Measurements from ENCODE around the gene OOSP1. TPM values are rescaled to one million over a fixed set of nuclear protein-coding genes. Genes with fewer than 3 reads are reported as not detected.

Gene OOSP1
- total and polyA plus RNA-seq, 10 of the 15 experiments (the other 5 are each of a cell fraction or from before 2014, with no cell fraction given) = not detected

DNA sequence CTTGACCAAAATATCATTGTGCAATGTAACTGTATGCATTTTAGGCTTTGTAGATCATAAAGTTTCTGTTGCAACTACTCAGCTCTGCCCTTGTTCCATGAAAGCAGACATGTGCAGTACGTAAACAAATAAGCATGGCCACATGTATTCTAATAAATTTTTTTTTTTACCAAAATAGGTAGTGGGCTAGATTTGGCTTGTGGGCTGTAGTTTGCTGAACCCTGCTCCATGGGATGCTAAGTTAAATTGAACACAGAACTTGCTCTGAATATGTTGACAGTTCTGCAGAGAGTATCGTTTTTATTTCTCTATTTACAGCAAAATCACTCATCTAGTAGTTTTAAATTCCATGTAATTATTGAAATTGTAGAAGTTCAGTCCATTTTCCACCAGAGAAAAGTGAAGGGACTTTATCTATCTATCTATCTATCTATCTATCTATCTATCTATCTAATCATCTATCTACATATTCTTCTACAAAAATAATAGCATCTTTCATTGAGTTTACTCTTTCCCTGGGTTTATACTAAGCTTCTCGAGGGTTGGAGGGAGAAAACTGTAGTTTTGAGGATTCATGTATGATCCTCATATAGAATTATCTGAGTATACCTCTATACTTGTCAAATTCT lies 16.1 kb downstream of the OOSP1 start:
- 20% methylated on average over 3 of the region's 3 CpGs for WGBS (ENCODE audit: insufficient coverage, insufficient replicate concordance, low lambda C conversion rate, missing lambda C conversion rate)
- Histone ChIP-seq H3K9ac (ENCODE audit: control insufficient read depth, insufficient read depth, low read length) (no peak overlapping the region), H3K27ac (ENCODE audit: control insufficient read depth, insufficient read depth) (no peak overlapping the region), H3K9me3 (replicated peaks; ENCODE audit: control insufficient read depth, insufficient read depth, low read length) (no peaks in the 10 kb centered on the region), H3K4me2 (ENCODE audit: control insufficient read depth, insufficient read depth) (no peak overlapping the region), H3K4me3 (no peak overlapping the region), H3K27me3 (replicated peaks in 1 of 2; ENCODE audit: control insufficient read depth in 2 of 2, insufficient read depth in 2 of 2, low read length in 1 of 2) (no peaks in the 10 kb centered on the region), H3K4me1 (ENCODE audit: control insufficient read depth, insufficient read depth, low read length) (no peaks in the 10 kb centered on the region), H2AFZ (ENCODE audit: control insufficient read depth, low read depth, low read length) (no peak overlapping the region), H4K20me1 (ENCODE audit: control insufficient read depth, insufficient read depth) (no peaks in the 10 kb centered on the region), H3K79me2 (ENCODE audit: control insufficient read depth, insufficient read depth, low read length) (no peaks in the 10 kb centered on the region), H3K36me3 (ENCODE audit: control insufficient read depth in 2 of 2, insufficient read depth in 2 of 2, low read length in 1 of 2) (no peaks in the 10 kb centered on the region)
- BruUV-seq (replicated peaks) = no TSS peak
- SMC1A ChIA-PET (ENCODE audit: uncharacterized antibody, unreplicated experiment) = no interaction called here
- DNase-seq (ENCODE audit: low read depth, low spot score) = no peak
- TF ChIP-seq, protein P1, sequence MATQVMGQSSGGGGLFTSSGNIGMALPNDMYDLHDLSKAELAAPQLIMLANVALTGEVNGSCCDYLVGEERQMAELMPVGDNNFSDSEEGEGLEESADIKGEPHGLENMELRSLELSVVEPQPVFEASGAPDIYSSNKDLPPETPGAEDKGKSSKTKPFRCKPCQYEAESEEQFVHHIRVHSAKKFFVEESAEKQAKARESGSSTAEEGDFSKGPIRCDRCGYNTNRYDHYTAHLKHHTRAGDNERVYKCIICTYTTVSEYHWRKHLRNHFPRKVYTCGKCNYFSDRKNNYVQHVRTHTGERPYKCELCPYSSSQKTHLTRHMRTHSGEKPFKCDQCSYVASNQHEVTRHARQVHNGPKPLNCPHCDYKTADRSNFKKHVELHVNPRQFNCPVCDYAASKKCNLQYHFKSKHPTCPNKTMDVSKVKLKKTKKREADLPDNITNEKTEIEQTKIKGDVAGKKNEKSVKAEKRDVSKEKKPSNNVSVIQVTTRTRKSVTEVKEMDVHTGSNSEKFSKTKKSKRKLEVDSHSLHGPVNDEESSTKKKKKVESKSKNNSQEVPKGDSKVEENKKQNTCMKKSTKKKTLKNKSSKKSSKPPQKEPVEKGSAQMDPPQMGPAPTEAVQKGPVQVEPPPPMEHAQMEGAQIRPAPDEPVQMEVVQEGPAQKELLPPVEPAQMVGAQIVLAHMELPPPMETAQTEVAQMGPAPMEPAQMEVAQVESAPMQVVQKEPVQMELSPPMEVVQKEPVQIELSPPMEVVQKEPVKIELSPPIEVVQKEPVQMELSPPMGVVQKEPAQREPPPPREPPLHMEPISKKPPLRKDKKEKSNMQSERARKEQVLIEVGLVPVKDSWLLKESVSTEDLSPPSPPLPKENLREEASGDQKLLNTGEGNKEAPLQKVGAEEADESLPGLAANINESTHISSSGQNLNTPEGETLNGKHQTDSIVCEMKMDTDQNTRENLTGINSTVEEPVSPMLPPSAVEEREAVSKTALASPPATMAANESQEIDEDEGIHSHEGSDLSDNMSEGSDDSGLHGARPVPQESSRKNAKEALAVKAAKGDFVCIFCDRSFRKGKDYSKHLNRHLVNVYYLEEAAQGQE (IDR thresholded peaks at IDR 0.05; ENCODE audit: low read depth, low read length) = no peak
- no peak for TF ChIP-seq HCFC1 (IDR thresholded peaks at IDR 0.05; ENCODE audit: low read length)
- no peak for TF ChIP-seq RUNX3 (IDR thresholded peaks at IDR 0.05; ENCODE audit: low read length)
- TF ChIP-seq ATF7 (IDR thresholded peaks at IDR 0.05; ENCODE audit: low read depth) = no peak
- TF ChIP-seq HDAC2 (IDR thresholded peaks at IDR 0.05) = no peak
- no peak for TF ChIP-seq SMAD1 (IDR thresholded peaks at IDR 0.05; ENCODE audit: low read depth, partially characterized antibody)
- no peak for TF ChIP-seq IKZF1 (conservative IDR thresholded peaks at IDR 0.05)
- TF ChIP-seq YBX1 (IDR thresholded peaks at IDR 0.05) = no peak
- TF ChIP-seq HDAC6 (IDR thresholded peaks at IDR 0.05; ENCODE audit: unreplicated experiment) = no peak
- TF ChIP-seq YY1 (IDR thresholded peaks at IDR 0.05; ENCODE audit: low read depth, low read length) = no peak
- TF ChIP-seq PML (IDR thresholded peaks at IDR 0.05; ENCODE audit: low read length) = no peak
- TF ChIP-seq SPI1 (IDR thresholded peaks at IDR 0.05; ENCODE audit: borderline replicate concordance, insufficient read depth, low read depth, low read length) = no peak
- TF ChIP-seq BHLHE40 (IDR thresholded peaks at IDR 0.05; ENCODE audit: borderline replicate concordance in 1 of 2, low read depth in 2 of 2, low read length in 1 of 2) = no peak
- no peak for TF ChIP-seq MTA3 (IDR thresholded peaks at IDR 0.05; ENCODE audit: borderline replicate concordance, low read length)
- TF ChIP-seq, protein P2, sequence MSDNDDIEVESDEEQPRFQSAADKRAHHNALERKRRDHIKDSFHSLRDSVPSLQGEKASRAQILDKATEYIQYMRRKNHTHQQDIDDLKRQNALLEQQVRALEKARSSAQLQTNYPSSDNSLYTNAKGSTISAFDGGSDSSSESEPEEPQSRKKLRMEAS (IDR thresholded peaks at IDR 0.05; ENCODE audit: low read depth, low read length) = no peak
- TF ChIP-seq, protein P3, sequence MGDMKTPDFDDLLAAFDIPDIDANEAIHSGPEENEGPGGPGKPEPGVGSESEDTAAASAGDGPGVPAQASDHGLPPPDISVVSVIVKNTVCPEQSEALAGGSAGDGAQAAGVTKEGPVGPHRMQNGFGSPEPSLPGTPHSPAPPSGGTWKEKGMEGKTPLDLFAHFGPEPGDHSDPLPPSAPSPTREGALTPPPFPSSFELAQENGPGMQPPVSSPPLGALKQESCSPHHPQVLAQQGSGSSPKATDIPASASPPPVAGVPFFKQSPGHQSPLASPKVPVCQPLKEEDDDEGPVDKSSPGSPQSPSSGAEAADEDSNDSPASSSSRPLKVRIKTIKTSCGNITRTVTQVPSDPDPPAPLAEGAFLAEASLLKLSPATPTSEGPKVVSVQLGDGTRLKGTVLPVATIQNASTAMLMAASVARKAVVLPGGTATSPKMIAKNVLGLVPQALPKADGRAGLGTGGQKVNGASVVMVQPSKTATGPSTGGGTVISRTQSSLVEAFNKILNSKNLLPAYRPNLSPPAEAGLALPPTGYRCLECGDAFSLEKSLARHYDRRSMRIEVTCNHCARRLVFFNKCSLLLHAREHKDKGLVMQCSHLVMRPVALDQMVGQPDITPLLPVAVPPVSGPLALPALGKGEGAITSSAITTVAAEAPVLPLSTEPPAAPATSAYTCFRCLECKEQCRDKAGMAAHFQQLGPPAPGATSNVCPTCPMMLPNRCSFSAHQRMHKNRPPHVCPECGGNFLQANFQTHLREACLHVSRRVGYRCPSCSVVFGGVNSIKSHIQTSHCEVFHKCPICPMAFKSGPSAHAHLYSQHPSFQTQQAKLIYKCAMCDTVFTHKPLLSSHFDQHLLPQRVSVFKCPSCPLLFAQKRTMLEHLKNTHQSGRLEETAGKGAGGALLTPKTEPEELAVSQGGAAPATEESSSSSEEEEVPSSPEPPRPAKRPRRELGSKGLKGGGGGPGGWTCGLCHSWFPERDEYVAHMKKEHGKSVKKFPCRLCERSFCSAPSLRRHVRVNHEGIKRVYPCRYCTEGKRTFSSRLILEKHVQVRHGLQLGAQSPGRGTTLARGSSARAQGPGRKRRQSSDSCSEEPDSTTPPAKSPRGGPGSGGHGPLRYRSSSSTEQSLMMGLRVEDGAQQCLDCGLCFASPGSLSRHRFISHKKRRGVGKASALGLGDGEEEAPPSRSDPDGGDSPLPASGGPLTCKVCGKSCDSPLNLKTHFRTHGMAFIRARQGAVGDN (IDR thresholded peaks at IDR 0.05) = no peak
- no peak for TF ChIP-seq SMC3 (IDR thresholded peaks at IDR 0.05; ENCODE audit: borderline replicate concordance, low read length)
- no peak for TF ChIP-seq CHD1 (IDR thresholded peaks at IDR 0.05; ENCODE audit: low read depth, low read length)
- ATAC-seq = no peak
- RAD21 ChIA-PET (ENCODE audit: unreplicated experiment) = no interaction called here
- FAIRE-seq = no peak
- CTCF ChIA-PET = no interaction called here
- POLR2A ChIA-PET = no interaction called here
- intact Hi-C loops (cut with micrococcal nuclease; ENCODE audit: unreplicated experiment) (no loop called here), in situ Hi-C loops (cut with MboI) (no loop called here)
